Measurements from ENCODE around the gene ZNF311.
"Not testable (repeated sequence)": the region's sequence is repeated elsewhere in the genome, so short reads cannot be mapped to it uniquely, and the experiment has no call there.

Gene ZNF311

GRCh38 chr6:28982476-28983266, 22.4 kb downstream of the ZNF311 start:
- DNase-seq: peak in 1 of 2 experiments; percentile 61

- DNase-seq: peak; percentile 53 to 73
These were observed 23.2 kb downstream of the ZNF311 start for GRCh38 chr6:28981833-28982475.

- DNase-seq: peak; percentile 30 to 41
These were observed 23.7 kb downstream of the ZNF311 start for GRCh38 chr6:28981431-28981832.

- DNase-seq: peak; percentile 79 to 80
These were observed 24.2 kb downstream of the ZNF311 start for GRCh38 chr6:28980852-28981430.

- peak in 1 of 2 experiments; percentile 9 for DNase-seq
These were observed 24.8 kb downstream of the ZNF311 start for GRCh38 chr6:28980137-28980851.

GRCh38 chr6:28979679-28980078, 25.4 kb downstream of the ZNF311 start:
- no peak for DNase-seq

- no peak for DNase-seq
These were observed 26.1 kb downstream of the ZNF311 start for GRCh38 chr6:28978959-28979561.

- no peak for DNase-seq
These were observed 27.0 kb downstream of the ZNF311 start for GRCh38 chr6:28978133-28978491.

GRCh38 chr6:28977341-28978132, 27.6 kb downstream of the ZNF311 start:
- DNase-seq: no peak

GRCh38 chr6:28976677-28977076, 28.4 kb downstream of the ZNF311 start:
- DNase-seq: no peak

GRCh38 chr6:28974505-28974904, 30.6 kb downstream of the ZNF311 start:
- DNase-seq: no peak

- not testable (repeated sequence) for DNase-seq
These were observed 35.1 kb downstream of the ZNF311 start for GRCh38 chr6:28970056-28970455.

- DNase-seq: no peak
These were observed 36.0 kb downstream of the ZNF311 start for GRCh38 chr6:28969129-28969528.

- no peak for DNase-seq
These were observed 36.6 kb downstream of the ZNF311 start for GRCh38 chr6:28968476-28968875.

GRCh38 chr6:28965706-28966105, 39.4 kb downstream of the ZNF311 start:
- no peak for DNase-seq

- no peak for DNase-seq
These were observed 44.1 kb downstream of the ZNF311 start for GRCh38 chr6:28960846-28961500.

GRCh38 chr6:28958561-28959243, 46.4 kb downstream of the ZNF311 start:
- peak in 1 of 2 experiments; percentile 40 for DNase-seq

- DNase-seq: not testable (repeated sequence)
These were observed 47.3 kb downstream of the ZNF311 start for GRCh38 chr6:28957795-28958314.

GRCh38 chr6:28956331-28956730, 48.8 kb downstream of the ZNF311 start:
- no peak for DNase-seq

GRCh38 chr6:28953585-28954258, 51.4 kb downstream of the ZNF311 start:
- DNase-seq: peak in 1 of 2 experiments; percentile 32
